Heart left ventricle (tissue), 16 donors: ENCODE data around the gene JSRP1. TPM values are rescaled to one million over a fixed set of nuclear protein-coding genes. Genes with fewer than 3 reads are reported as not detected.

Experiments used
- ATAC-seq, 4 donors: fragments of 200-7000 bp; cut with Tn5 transposase; one replicate each; pipeline ENCODE4 v1.9.1; 2020 to 2022; ENCODE audit warnings: moderate library complexity in 4 of 4, mild to moderate bottlenecking in 3 of 4, moderate number of reproducible peaks in 1 of 4
- DNase-seq, 5 donors: peaks; one replicate each; pipeline ENCODE4 v3.0.0-alpha.2; 2020
- H3K27ac ChIP-seq, 12 donors: fragments of 200-600 bp; sonication (generic) in 4 of 12; one replicate each; pipeline versions ENCODE4 v1.5.0 to v1.8.0; 2016 to 2022; ENCODE audit warnings: mild to moderate bottlenecking in 2 of 12
- H3K27me3 ChIP-seq, 9 donors: fragments of 200-600 bp; sonication (generic) in 2 of 9; one replicate each; pipeline versions ENCODE4 v1.5.1 to v1.8.0; 2016 to 2022; ENCODE audit warnings: mild to moderate bottlenecking in 3 of 9
- H3K36me3 ChIP-seq, 9 donors: fragments of 200-600 bp; sonication (generic) in 2 of 9; one replicate each; pipeline versions ENCODE4 v1.5.0 to v1.8.0; 2018 to 2022; ENCODE audit warnings: mild to moderate bottlenecking in 2 of 9
- H3K4me1 ChIP-seq, 12 donors: fragments of 200-600 bp; sonication (generic) in 4 of 12; one replicate each; pipeline versions ENCODE4 v1.5.0 to v1.8.0; 2016 to 2022; ENCODE audit warnings: mild to moderate bottlenecking in 3 of 12
- H3K4me3 ChIP-seq, 12 donors: fragments of 200-600 bp; sonication (generic) in 4 of 12; one replicate each; pipeline versions ENCODE4 v1.5.0 to v1.8.0; 2017 to 2022; ENCODE audit warnings: mild to moderate bottlenecking in 9 of 12, moderate library complexity in 4 of 12
- H3K9me3 ChIP-seq, 12 donors: fragments of 200-600 bp; sonication (generic) in 4 of 12; one replicate each; pipeline versions ENCODE4 v1.5.0 to v1.8.0; 2016 to 2022; ENCODE audit warnings: mild to moderate bottlenecking in 1 of 12
- POLR2A ChIP-seq, 2 donors: fragments of 450-650 bp; IDR thresholded peaks; one replicate each; pipeline ENCODE4 v1.6.1; 2017; ENCODE audit warnings: antibody characterized with exemption in 2 of 2, mild to moderate bottlenecking in 2 of 2, moderate library complexity in 2 of 2
- WGBS, 4 donors: extraction: QIAGEN DNeasy Blood & Tissue Kit in 2 of 4; methylation state at CpG; one replicate each; pipeline versions ENCODE4 v1.1.5 to v1.1.7; 2013 to 2018; 5-methylcytosine and 5-hydroxymethylcytosine counted together
- intact Hi-C, 10 donors: fragments of 100-400 bp; cut with DNase I; formaldehyde crosslinking; loops; one replicate each; pipeline versions ENCODE4 v1.11.1 to v1.14.2; 2022
- polyA plus RNA-seq, 2 donors: library from polyadenylated mRNA; stranded (reverse); fragments of 200-250 nt; gene quantifications; one replicate each; pipeline ENCODE4 v1.2.3, GENCODE V29; 2013
- total RNA-seq, 9 donors: library from RNA; depleted of rRNA in 2 of 9; stranded (reverse); fragments of >200 nt in 2 of 9; fragmentation: NEBNext Ultra II Directional in 3 of 9; extraction: Animal tissue kit (Norgen Biotek cat#: 25700) in 3 of 9; gene quantifications; one replicate each; pipeline versions ENCODE4 v1.1.0 to v1.2.4, GENCODE V29; 2016 to 2023
- TF ChIP-seq, protein P1 (sequence below), 12 donors: fragments of 200-600 bp; sonication (generic) in 4 of 12; IDR thresholded peaks; one replicate each; pipeline versions ENCODE4 v1.5.0 to v1.8.0; 2018 to 2022; ENCODE audit warnings: antibody characterized with exemption in 12 of 12, mild to moderate bottlenecking in 5 of 12
- donor health status: ischemic (EF 13 %, LVEDD 7.1; RV severe dilation, severe dysfunction).
- donor health status: healthy with polysubstance abuse.
- donor health status: DM: no; HTN: yes; CAD: no.
- donor health status: DM: no; HTN: no; CAD: no.
- donor health status: ischemic (EF 25% LVEDD 6.9; RV normal size, moderate dysfunction).
- donor health status: ischemic (EF 25% LVEDD 5.7; RV mildly dilated, moderate dysfunction).
- donor health status: healthy.
- donor health status: DM: yes; HTN: yes; CAD: no.
- donor health status: ischemic (EF 35%, LVEDD 5.7; RV mildly dilated, moderate dysfunction).
- donor health status: nonischemic (EF 11% LVEDD 7.7; RV severe dilation, severe dysfunction).
- donor health status: DM: yes; HTN: yes; CAD: no.
- donor health status: PGD.
- donor health status: ischemic (EF 29% LVEDD 5.4; RV normal size, mild dysfunction).
- donor health status: nonischemic (EF 23%, LVEDD 6.1; RV moderate dilation, normal function).

JSRP1 gene
- total and polyA plus RNA-seq, 11 donors: 0.25 to 0.34 TPM; not detected in 9

DNA sequence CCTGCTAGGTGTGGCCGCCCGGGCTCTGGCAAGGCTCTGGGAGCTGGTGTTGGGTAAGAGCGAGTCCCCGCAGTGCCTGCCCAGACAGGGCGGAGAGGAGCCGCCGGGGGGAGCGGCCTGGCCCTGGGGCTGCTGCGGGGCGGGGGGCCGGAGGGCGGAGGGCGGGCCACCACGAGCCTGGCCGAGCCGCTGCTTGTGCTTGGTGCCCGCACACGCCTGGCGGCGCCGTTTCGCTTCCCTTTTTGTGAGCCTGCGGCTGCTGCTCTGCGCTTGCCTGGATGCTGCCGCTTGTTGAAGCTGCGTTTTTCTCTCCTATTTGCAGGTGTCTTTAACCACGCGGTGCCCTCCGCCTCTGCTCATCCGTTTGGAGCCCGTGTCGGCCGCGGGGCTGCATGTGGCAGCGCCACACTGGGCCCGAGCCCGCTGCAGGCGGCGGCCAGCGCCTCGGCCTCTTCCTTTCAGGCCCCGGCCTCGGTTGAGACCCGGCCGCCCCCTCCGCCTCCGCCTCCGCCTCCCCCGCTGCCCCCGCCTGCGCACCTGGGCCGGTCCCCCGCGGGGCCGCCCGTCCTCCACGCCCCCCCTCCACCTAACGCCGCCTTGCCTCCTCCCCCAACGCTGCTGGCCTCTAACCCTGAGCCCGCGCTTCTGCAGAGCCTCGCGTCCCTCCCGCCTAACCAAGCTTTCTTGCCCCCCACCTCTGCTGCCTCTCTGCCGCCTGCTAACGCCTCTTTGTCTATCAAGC is 28.6 kb downstream of the JSRP1 start:
- Histone ChIP-seq H3K4me1 (peaks cover 0 to 15% (median 3%) of the 10 kb centered on the region in 12 donors), H3K9me3 (no peaks in the 10 kb centered on the region), H3K27me3 (no peaks in the 10 kb centered on the region), H3K36me3 (peaks cover 0 to 88% (median 74%) of the 10 kb centered on the region in 9 donors), H3K4me3 (no peak overlapping the region), H3K27ac (no peak overlapping the region)
- TF ChIP-seq, protein P1, sequence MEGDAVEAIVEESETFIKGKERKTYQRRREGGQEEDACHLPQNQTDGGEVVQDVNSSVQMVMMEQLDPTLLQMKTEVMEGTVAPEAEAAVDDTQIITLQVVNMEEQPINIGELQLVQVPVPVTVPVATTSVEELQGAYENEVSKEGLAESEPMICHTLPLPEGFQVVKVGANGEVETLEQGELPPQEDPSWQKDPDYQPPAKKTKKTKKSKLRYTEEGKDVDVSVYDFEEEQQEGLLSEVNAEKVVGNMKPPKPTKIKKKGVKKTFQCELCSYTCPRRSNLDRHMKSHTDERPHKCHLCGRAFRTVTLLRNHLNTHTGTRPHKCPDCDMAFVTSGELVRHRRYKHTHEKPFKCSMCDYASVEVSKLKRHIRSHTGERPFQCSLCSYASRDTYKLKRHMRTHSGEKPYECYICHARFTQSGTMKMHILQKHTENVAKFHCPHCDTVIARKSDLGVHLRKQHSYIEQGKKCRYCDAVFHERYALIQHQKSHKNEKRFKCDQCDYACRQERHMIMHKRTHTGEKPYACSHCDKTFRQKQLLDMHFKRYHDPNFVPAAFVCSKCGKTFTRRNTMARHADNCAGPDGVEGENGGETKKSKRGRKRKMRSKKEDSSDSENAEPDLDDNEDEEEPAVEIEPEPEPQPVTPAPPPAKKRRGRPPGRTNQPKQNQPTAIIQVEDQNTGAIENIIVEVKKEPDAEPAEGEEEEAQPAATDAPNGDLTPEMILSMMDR (IDR thresholded peaks at IDR 0.05): no peak
- TF ChIP-seq POLR2A (IDR thresholded peaks at IDR 0.05): no peak
- DNase-seq: no peak
- WGBS, 4 donors: 92 to 96% (median 93%) methylated on average over 56 to 67 of the region's 67 CpGs
- ATAC-seq: no peak
- intact Hi-C loops: loop anchor here in 1 of 10 donors (5.0 kb wide), 1 partner anchor 35 kb away; no protein-coding TSS in a partner anchor

DNA sequence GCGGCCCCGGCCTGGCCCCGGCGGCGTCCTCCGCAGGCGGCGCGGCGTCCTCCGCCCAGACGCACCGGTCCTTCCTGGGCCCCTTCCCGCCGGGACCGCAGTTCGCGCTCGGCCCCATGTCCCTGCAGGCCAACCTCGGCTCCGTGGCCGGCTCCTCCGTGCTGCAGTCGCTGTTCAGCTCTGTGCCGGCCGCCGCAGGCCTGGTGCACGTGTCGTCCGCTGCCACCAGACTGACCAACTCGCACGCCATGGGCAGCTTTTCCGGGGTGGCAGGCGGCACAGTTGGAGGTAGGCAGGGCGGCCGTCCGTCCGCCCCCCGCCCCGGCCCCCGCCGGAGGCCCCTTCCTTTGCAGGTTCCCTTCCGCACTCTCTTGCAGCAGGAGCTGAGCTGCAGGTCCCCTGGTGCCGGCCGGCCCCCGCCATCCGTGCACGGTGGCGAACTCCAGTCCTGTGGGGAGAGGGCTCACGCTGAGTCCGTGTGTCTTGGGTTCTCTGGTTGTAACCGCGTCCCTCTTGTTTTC is 29.3 kb downstream of the JSRP1 start:
- TF ChIP-seq, protein P1 (IDR thresholded peaks at IDR 0.05): no peak
- no peak for TF ChIP-seq POLR2A (IDR thresholded peaks at IDR 0.05)
- Histone ChIP-seq H3K4me1 (peaks cover 0 to 12% (median 3%) of the 10 kb centered on the region in 12 donors), H3K27ac (no peak overlapping the region), H3K36me3 (peaks cover 0 to 92% (median 73%) of the 10 kb centered on the region in 9 donors), H3K9me3 (no peaks in the 10 kb centered on the region), H3K4me3 (no peak overlapping the region), H3K27me3 (no peaks in the 10 kb centered on the region)
- intact Hi-C loops: loop anchor here in 1 of 10 donors (5.0 kb wide), 1 partner anchor 35 kb away; no protein-coding TSS in a partner anchor
- DNase-seq: no peak
- 96 to 97% (median 97%) methylated on average over 31 to 53 of the region's 53 CpGs for WGBS, 4 donors
- no peak for ATAC-seq

DNA sequence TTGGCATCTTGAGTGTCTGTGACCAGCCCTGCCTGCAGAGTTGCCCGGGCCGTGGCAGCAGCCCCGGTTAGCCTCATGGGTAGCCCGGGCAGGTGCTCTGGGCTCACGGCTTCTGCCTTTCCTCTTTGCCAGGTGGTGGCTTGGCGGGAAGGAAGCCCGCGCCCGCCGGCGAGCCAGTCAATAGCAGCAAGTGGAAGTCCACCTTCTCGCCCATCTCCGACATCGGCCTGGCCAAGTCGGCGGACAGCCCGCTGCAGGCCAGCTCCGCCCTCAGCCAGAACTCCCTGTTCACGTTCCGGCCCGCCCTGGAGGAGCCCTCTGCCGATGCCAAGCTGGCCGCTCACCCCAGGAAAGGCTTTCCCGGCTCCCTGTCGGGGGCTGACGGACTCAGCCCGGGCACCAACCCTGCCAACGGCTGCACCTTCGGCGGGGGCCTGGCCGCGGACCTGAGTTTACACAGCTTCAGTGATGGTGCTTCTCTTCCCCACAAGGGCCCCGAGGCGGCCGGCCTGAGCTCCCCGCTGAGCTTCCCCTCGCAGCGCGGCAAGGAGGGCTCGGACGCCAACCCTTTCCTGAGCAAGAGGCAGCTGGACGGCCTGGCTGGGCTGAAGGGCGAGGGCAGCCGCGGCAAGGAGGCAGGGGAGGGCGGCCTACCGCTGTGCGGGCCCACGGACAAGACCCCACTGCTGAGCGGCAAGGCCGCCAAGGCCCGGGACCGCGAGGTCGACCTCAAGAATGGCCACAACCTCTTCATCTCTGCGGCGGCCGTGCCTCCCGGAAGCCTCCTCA is 30.0 kb downstream of the JSRP1 start:
- H3K27me3 ChIP-seq: no peaks in the 10 kb centered on the region
- no peak overlapping the region for H3K4me3 ChIP-seq
- intact Hi-C loops: loop anchor here in 1 of 10 donors (5.0 kb wide), 1 partner anchor 34 kb away; no protein-coding TSS in a partner anchor
- 92 to 96% (median 94%) methylated on average over 43 to 59 of the region's 59 CpGs for WGBS, 4 donors
- no peak for TF ChIP-seq POLR2A (IDR thresholded peaks at IDR 0.05)
- TF ChIP-seq, protein P1 (IDR thresholded peaks at IDR 0.05): no peak
- no peaks in the 10 kb centered on the region for H3K9me3 ChIP-seq
- DNase-seq: no peak
- H3K36me3 ChIP-seq: peaks cover 0 to 94% (median 75%) of the 10 kb centered on the region in 9 donors
- ATAC-seq: no peak
- peaks cover 0 to 12% (median under 1%) of the 10 kb centered on the region in 12 donors for H3K4me1 ChIP-seq
- H3K27ac ChIP-seq: no peak overlapping the region
